ENCODE data around the gene ROBO4.

ROBO4 gene

GRCh38 chr11:124839128-124839971, 58.3 kb downstream of the ROBO4 start:
- peak; percentile 44 to 64 for DNase-seq

- DNase-seq = no peak
These were observed 58.9 kb downstream of the ROBO4 start for GRCh38 chr11:124838805-124839127.

- DNase-seq = peak; percentile 57 to 85
These were observed 60.2 kb downstream of the ROBO4 start for GRCh38 chr11:124837491-124837856.

DNA sequence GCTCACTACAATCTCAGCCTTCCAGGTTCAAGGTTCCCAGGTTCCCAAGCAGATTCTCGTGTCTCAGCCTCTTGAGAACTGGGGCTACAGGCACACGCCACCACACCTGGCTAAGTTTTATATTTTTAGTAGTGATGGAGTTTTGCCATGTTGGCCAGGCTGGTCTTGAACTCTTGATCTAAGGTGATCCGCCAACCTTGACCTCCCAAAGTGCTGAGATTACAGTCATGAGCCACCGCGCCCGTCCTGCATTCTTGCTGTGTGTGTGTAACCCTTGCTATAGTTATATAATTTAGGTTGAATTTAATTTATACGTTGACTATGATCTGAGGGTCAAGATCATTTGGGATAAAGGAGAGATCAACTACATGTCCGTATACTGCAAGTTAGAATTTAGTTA, 61.7 kb downstream of the ROBO4 start:
- no peak for DNase-seq

GRCh38 chr11:124834526-124835180, 63.0 kb downstream of the ROBO4 start:
- DNase-seq = no peak
